Measurements from ENCODE around the gene ERN2.

Gene ERN2

DNA sequence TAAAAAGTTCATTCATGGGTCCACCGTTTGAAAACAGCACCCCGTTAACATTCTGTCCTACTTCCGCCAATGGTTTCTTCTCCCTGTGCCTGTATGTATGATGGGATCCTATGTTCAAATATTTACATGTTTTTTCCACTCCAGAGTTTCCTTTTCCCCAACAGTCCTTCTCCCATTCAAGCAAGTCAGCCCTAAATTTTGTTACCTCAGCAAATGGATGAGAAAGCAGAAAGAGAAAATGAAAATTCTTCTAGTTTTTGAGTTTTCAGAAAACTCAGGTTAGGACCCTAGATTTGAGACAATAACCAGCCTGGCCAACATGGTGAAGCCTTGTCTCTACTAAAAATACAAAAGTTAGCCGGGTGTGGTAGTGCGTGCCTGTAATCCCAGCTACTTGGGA lies 3.5 kb upstream of the ERN2 start:
- DNase-seq, result no peak

DNA sequence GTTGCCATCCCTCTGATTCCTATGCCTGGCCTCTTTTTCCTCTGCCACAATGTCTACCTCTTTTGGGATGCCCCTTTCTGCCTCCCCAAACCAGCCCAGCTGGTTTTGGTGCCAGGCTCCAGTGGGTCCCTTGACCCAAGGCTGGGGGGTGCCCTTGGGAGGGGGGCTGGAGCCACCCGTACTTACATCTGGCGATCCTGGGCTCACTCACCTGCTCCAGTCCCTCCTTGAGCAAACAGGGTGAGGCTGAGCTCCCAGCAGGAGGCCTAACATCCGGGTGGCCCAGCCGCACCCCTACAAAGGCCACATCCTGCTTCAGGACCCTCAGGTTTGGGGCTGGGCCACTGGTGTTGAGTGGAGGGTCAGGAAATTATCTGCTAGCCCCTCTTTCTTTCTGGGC lies 1.2 kb downstream of the ERN2 start:
- no peak for DNase-seq

DNA sequence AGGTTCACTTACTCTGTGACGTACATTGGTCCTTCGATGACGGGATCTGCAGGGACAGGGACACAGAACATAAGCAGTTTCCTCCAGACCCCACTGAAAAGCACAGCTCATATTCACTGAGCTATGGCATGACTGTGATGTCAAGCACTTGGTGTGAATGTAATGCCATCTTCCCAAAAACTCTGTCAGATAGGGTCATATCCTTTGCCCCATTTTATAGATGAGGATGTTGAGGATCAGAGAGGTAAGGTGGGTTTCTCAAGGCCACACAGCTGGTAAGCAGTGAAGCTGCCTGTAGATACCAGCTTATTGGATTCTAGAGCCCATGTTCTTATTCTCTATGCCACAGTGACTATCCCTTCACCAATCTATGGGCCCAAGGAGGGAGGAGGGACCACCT lies 2.5 kb downstream of the ERN2 start:
- DNase-seq, result no peak

DNA sequence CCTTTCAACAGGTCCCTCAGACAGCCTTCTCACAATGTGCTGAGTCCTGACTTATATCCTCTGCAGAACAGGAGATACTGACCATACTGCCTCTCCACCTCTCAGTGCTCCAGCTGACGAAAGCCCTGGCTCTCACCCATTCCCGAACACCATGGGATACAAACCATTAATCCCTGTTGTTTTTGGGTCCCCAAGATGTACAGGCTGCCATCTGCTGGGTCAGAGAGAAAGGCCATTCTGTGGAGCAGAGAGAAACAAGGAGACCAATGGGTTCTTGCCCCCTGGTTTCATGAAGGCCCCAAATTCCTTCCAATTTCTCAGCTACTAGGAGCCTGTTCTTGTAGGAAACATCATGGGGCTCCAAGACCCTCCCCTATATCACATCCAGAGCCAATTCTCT lies 3.0 kb downstream of the ERN2 start:
- no peak for DNase-seq

DNA sequence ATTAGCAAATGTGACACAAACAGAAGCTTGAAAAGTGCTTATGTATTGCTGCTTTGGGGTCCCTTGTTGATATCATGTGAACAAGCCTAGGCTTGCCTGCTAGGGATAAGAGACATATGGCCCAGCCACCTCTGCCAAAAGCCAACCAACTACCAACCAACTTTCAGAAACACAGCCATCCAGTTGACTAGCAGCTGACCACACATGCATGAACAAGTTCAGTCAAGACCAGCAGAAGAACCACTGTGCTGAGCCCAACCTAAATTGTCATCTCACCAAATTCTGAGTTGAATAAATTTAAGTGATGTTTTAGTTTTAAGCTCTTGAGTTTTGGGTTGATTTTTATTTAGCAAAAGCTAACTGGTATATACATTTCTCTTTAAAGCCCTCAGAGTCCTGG lies 3.5 kb downstream of the ERN2 start:
- DNase-seq, result no peak

DNA sequence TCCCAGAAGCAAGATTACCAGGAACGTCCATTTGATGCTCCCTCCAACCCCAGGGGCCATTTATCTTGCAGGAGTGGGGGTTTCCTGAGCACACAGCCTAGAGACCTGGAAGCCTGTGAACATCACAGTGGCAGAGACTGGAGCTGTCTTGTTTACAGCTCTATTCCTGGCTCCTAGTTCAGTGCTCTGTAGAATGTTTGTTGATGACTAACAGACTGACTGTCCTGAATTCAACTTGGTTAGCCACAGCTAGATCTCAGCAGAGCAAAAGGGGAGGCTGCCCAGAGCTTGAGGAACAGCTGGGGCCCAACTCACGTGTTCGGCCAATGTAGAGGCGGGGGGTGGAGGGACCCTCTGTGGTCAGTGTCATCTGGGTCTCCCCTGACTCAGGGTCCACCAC lies 6.6 kb downstream of the ERN2 start:
- no peak for DNase-seq

DNA sequence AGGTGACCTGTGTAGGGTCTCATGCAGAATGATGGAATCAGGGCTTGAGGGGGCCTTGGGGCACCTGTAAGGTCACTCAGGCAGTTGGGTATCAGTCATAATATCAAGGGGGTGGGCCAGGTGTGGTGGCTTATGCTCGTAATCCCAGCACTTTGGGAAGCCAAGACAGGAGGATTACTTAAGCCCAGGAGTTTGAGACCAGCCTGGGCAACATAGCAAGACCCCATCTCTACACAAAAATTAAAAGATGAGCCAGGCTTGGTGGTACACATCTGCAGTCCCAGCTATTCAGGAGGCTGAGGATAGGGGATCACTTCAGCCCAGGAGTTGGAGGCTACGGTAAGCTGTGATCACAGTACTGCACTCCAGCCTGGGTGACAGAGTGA lies 7.5 kb downstream of the ERN2 start:
- DNase-seq, result no peak

DNA sequence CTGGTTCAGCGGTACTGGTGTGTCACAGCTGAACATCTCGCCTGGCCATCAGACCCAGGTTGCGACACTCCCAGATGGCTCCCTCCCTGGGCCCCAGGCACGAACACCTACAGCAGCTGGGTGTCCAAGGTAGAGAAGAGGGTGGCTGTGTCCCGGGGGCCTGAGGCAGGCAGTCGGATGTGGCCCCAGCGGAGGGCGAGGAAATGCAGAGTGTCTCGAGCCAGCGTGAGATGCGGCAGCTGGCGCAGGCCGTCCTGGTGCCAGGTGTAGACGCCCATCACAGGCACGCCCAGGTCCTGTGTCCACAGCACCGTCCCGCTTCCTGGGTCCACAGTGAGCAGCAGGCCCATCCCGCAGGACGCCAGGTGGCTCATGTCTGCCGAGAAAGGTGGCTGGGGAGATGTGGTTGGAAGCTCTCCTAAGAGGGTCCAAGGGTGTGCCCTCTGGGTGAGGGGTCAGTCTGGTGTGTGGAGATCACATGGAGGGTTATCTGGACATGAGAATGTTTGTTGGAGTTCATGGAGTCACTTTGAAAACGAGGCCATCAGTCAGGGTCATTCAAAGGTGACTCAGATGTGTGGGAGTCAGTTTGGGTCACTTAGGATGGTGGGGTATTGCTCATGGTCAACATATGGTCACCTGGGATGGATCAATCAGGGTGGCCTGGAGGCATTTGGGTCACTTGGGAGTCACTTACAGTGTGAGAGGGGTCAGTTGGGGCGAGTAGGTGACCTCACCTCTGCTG lies 8.1 kb downstream of the ERN2 start:
- no peak for DNase-seq

DNA sequence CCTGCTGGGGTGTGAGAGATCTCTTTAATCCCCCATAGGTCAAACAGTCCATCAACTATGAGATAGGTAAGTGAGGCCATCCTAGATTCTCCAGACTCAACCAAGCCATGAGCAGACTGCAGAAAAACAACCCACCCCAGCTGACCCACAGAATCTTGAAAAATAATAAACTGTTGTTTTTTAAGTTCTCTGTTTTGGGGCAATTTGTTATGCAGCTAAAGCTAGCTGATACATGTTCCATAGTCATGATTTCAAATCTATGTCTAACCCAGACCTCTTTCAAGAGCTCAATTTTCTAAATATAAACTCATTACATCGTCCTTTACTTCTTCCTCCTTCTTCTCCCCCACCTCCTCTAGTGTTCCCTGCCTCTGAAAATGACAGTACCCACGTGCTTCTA lies 10.1 kb downstream of the ERN2 start:
- no peak for DNase-seq

DNA sequence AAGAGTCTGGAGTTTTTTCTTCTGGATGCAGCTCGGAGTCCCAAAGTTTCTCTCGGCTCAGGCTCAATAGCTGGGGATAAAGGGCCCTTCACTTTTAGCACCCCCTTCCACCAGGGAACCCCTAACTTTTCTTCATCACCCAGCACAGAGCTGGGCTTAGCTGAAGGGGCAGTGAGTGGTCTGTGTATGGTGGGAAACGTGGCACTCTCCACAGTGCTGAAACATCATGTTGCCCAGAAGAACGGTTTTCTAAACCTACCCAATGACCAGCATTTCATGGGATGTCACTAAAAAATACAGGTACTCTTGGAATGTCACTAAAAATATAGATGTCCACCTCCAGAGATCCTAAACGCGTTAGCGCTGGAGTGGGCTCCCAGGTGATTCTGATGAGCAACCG lies 12.0 kb downstream of the ERN2 start:
- DNase-seq, result no peak

DNA sequence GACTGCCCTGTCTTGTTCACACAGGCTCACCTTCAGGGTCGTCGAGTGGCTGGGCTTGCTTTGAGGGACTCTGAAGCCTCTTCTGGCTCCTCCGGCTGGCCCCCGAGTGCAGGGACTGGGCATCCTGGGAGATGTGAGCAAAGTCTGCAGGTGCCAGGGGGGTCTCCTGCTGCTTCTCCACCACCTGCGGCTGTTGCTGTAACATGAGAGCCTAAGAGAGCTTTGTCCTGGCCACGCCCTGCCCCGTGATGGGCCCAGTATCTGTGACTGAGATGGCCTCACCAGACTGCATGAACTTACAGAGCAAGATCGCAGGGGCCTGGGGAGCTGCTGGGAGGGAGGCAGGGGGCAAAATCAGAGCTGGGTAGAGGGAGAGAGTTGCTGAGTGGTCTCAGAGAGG lies 12.5 kb downstream of the ERN2 start:
- DNase-seq, result no peak

DNA sequence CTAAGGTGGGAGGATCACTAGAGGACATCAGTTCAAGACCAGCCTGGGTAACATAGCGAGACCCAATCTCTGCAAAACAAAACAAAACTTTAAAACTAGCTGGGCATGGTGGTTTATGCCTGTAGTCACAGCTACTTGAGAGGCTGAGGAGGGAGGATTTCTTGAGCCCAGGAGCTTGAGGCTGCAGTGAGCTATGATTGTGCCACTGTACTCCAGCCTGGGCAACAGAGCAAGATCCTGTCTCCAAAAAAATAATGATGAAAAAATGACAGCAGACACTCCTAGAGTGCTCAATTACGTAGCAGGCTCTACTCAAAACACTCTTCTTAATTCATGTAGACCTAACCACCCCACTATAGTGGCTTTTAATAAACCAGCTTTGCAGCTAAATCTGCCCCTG lies 12.9 kb downstream of the ERN2 start:
- DNase-seq, result no peak

DNA sequence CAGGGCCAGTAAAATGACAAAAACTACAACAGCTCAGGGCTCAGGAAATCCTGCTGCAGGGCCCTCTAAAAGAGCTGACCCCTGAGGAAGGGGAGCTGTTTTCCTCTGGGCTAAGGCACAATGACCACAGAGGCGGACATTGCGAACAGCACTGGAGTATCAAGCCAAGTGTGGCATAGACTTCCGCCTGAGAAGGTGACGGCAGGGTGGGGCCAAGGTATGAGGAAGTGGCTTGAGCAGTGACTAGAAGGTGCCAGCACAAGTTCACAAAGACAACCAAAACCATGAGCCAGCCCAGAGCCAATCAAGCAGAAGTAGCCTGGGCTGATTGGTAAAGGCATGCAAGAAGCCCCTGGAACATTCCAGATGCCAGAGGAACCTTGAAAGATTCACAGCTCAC lies 13.9 kb downstream of the ERN2 start:
- DNase-seq, result no peak

DNA sequence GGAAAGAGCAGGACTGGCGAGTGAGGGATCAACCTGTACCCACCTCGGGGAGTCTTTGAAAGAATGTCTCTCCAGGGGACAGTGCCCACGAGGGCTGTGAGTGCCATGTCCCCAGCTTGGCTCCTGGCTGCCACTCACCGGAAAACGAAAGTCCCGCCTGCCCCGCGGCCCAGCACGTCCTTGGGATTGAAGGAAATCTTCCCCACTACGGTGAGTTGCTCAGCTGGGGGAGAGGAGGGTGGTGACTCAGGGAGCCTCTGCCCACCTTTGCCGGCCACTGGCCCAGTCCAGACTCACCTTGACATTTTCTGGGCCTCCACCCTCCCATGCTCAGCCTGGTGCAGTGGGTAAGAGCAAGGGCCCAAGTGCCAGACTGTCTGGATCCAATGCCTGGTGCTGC lies 17.3 kb downstream of the ERN2 start:
- DNase-seq, result no peak

DNA sequence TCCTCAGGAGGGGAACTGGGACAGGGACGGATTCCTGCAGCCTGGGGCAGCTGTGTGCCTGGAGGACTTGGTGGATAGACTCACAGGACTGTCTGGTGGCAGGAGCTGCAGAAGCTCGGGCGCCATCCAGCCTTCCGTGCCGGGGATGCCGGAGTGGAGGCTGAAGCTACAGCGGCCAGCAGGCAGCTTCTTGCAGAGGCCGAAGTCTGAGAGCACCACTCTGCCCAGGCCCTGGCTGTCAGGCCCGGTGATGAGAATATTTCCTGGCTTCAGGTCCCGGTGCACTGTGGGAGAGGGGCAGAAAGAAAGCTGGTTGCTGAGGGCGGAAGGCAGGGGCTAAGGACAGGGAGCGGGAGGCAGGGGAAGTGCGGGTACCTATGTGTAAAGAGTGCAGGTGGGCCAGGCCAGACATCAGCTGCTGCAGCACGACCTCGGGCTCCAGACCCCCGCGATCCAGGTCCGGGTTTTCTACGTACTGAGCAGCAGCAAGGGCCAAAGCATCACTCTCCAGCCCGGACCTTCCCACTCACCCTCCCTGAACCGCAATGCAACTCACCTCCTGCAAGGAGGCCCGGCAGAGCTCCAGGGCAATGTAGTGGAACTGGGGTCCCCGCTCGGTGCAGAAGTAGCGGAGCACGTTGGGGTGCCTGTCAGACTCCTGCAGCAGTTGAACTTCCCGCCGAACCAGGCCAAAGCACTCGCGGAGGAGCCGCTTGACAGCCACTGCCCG lies 18.2 kb downstream of the ERN2 start:
- DNase-seq, result no peak

DNA sequence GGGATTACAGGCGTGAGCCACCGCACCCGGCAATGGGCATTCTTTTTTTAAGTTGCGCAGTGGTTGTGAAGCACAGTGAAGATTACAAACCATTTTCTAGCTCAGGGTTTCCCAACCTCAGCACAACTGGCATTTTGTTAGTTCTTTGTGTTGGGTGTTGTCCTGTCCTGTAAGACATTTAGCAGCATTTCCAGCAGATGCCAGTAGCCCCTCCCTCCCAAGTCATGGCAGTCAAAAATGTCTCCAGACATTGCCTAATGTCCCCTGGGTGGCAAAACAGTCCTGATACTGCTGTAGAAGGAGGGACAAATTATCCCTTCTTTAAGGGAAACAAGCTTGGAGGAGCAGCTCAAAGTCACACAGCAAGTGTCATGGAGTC lies 18.8 kb downstream of the ERN2 start:
- no peak for DNase-seq

DNA sequence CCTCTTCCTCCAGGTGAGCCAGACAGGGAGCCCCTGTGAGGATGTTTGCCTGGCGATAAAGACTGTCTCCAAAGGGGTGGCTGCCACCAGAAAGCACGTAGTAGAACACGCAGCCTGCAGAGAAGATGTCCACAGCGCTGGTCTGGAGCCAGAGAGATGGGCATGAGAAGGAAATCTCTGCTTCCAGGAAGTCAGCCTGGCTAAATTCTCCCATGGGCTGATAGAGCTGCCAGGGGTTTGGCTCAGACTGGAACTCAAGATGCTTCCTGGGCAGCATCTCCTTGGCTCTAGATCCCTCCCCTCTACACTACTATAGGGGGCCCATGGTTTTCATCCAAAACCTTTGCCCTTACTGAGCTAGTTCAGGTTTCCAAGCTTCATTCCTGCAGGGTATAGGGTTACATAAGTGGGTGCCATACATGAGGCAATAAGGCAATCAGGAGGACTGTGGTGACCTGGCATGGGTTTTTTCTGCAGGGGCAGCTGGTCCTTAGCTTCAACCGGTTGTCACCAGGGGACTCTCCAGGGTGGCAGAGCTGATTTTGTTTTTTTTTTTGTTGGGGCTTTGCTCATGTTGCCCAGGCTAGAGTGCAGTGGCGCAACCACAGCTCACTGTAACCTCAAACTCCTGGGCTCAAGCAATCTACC lies 20.7 kb downstream of the ERN2 start:
- no peak for DNase-seq

DNA sequence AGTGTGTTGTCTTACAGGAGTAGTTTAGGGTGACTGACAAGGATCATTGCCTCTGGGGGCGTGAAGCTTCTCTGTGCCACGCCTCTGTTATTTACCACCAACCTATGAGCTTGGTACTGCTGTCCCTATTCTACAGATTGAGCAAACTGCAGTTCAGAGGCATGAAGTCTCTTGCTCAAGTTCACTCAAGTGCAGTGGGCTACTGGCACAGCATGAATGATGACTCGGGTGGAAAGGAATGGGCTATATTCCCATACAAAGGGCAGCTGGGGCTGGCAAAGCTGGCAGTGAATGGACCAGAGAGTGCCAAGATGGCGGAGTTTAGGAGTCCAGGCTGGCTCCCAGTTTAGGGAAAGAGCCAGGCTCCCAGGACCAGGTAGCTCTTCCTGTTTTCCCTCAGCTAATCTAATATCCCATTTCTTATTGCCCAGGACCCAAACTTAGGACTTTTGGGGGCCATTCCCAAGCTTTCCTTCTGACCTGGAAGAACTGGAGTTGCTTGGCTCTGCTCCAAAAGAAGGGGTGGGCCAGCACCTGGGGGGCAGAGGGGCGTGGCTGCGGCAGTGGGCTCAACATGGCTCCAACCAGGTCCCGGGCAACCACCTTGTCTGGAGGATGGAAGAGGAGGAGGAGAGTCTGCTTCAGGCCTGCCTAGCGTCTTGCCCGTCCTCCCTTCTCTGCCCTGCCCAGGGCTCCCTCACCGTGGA lies 21.4 kb downstream of the ERN2 start:
- DNase-seq, result no peak

DNA sequence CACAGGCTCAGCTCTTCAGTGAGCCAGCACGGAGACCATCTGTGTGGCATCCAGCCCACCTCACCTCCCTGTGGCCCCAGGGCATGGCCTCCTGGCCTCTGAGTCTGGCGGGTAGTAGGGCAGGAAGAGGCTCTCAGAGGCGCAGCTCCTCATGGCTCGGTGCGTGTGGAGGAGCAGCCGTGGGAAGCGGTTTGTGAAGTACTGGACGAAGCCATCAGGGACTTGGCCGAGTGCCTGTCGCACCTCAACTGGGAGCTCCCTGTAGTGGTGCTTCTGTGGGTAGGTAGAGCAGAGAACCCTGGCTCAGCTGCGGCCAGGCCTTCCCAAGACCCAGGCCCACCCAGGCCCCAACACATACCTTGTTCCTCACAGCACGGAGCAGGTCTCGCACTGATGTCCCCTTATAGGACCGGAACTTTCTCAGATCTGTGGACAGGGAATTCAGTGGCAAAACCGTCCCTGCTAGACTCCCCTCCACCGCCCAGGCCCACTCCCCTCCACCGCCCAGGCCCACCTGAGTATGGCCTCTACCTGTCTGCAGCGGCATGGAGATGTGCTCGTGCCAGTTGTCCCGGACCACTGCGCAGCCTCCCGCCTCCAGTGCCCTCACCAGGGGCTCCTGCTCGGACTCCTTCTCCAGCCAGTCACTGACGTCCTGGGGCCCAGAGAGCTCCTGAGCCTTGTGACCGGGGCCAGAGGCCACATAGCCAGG lies 22.1 kb downstream of the ERN2 start:
- DNase-seq, result no peak

DNA sequence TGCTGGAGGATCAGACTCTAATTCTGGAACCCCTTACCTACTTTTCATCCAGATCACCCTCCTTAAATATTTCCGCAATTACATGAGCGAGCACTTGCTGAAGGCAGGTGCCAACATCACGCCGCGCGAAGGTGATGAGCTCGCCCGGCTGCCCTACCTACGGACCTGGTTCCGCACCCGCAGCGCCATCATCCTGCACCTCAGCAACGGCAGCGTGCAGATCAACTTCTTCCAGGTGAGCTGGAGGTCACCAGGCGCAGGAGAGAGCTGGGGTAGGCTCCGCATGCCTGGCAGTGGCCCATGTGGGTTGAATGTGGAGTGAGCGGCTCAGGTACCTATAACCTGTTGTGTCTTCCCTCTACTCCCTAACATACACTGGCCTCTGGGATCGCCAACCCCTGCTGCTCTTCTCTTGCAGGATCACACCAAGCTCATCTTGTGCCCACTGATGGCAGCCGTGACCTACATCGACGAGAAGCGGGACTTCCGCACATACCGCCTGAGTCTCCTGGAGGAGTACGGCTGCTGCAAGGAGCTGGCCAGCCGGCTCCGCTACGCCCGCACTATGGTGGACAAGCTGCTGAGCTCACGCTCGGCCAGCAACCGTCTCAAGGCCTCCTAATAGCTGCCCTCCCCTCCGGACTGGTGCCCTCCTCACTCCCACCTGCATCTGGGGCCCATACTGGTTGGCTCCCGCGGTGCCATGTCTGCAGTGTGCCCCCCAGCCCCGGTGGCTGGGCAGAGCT lies 23.4 kb downstream of the ERN2 start:
- no peak for DNase-seq

DNA sequence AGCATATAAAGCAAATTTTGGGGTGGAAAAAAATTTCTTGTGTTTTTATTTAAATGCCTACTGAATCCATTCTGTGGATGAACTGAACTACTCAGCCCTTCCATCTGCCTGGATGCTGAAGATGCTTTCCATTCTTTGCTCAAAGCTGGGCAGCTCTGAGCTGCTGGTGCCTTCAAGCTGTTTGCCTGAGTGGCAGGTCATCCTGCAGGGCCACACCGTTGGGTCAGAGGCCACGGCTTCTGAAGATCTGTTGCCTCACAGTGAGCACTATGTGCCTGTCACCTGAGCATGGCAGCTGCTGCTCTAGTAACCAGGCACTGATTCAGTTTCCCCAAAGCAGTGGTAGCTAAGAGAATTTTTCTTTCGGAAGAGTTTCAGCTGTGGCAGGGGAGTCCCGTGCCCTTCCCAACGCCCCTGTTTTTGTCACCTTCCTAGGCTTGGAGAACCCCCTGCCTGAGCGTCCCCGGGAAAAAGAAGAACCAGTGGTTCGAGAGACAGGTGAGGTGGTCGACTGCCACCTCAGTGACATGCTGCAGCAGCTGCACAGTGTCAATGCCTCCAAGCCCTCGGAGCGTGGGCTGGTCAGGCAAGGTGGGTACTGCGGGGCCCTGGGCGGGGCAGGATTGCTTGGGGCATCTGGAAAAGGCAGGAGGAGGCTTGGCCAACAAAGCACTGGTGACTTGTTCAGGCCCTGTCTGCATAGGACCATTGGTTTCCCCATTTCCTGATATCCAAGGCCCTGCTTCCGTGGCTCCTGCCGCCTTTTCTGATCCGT lies 25.8 kb downstream of the ERN2 start:
- no peak for DNase-seq

DNA sequence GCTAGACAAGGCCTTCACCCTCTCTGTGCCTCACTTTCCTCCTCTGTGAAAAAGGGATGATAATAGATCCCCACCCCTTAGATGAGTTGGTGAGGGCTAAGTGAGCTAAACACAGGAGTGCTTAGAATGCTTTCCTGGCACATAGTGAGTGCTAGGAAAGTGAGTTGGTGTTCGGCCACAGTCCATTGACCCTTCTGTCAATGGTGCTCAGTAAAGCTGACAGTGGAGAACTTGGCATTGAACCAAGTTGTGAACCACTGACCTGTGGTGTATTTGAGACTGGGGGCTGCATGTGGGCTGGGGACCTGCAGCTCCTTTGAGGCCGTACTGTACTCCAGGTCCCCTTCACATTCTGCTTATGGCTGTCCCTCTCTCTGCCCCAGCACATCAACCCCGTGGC lies 29.5 kb downstream of the ERN2 start:
- DNase-seq, result no peak
